Fibroblast of the conjunctiva (primary cell): Measurements from ENCODE around the gene KCNK7.

Source experiments
- DNase-seq: peaks from one replicate; pipeline ENCODE4 v3.0.0-alpha.2; 2010; ENCODE audit warnings: low read depth

The KCNK7 gene

GRCh38 chr11:65627202-65627601 is 31.6 kb upstream of the KCNK7 start:
- no peak for DNase-seq

DNA sequence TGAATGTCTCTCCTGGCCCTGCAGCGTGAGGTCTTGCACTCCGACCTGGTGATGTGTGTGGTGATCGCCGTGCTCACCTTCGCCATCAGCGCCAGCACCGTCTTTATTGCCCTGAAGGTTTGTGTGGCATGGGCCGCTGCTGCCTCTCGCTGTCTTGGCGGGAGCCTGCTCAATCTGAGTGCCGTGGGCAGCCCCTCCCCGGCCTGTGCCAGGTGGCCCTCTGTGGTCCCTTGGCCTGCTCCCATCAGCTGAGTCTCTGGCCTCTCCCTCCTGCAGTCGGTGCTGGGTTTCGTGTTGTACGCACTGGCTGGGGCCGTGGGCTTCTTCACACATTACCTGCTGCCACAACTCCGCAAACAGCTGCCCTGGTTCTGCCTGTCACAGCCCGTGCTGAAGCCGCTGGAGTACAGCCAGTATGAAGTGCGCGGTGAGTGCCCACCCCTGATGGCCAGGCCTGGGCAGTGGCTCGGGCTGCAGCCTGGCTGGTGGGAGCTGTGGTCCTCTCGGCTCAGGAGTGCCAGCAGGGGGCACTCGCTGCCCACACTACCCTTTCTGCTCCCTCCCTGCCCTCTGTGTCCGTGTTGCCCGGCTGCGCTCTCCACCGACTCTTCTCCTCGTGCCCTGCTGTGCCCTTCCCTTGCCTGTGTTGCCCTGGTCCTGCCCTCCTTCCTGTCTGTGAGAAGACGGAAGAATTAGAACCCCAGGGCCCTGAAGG is 30.2 kb upstream of the KCNK7 start:
- DNase-seq: no peak

- DNase-seq: no peak
These were observed 29.5 kb upstream of the KCNK7 start for GRCh38 chr11:65624931-65625627.

DNA sequence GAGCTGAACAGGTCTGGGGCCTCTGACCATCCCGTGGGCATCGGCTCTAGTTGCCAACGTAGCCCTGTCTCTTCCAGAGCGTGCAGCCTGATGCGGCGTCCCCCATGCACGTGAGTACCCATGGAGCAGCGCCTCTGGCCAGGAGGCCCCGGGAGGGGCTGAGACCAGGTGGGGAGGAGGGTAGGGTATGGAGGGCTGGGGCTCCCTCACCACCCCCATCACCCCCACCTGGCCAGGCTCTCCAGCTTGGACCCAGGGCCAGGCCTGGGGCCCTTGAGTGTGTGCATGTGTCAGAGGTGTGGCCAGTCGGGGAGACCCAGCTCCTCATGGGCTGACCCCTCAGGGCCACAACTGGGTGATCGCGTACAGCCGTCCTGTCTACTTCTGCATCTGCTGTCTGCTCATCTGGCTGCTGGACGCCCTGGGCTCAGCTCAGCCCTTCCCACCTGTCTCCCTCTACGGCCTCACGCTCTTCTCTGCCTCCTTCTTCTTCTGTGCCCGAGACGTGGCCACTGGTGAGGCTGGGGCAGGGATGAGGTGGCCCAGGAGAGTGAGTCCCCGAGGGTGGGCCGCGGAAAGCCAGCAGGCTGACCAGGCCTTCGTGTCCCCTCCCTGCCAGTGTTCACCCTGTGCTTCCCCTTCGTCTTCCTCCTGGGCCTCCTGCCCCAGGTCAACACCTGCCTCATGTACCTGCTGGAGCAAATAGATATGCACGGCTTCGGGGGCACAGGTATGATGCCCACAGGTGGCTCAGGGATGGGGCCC is 28.4 kb upstream of the KCNK7 start:
- DNase-seq: no peak

GRCh38 chr11:65623177-65623576 is 27.6 kb upstream of the KCNK7 start:
- DNase-seq: no peak

GRCh38 chr11:65622011-65622410 is 26.4 kb upstream of the KCNK7 start:
- DNase-seq: no peak

DNA sequence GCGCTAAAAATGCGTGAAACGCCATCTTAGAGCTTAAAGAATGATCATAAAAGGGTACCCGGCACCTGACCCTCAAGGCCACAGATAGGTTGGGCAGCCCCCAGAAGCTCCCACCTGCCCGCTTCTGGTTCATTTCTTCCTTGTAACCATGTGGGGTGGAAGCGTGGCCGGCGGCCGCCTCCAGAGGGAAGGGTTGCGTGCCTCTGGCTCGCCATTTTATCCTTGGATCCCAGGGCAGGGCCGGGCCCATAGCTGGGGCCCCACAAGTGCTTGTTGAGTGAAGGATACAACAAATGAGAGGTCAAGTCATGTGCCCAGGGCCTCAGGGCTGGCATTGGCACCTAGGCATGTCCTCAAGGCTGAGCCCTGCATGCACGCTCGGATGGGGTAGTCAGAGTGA is 25.9 kb upstream of the KCNK7 start:
- no peak for DNase-seq

- DNase-seq: no peak
These were observed 25.1 kb upstream of the KCNK7 start for GRCh38 chr11:65620666-65621065.

GRCh38 chr11:65619281-65619928 is 23.8 kb upstream of the KCNK7 start:
- no peak for DNase-seq

- DNase-seq: no peak
These were observed 23.2 kb upstream of the KCNK7 start for GRCh38 chr11:65618763-65619162.

- DNase-seq: no peak
These were observed 22.6 kb upstream of the KCNK7 start for GRCh38 chr11:65617990-65618751.

DNA sequence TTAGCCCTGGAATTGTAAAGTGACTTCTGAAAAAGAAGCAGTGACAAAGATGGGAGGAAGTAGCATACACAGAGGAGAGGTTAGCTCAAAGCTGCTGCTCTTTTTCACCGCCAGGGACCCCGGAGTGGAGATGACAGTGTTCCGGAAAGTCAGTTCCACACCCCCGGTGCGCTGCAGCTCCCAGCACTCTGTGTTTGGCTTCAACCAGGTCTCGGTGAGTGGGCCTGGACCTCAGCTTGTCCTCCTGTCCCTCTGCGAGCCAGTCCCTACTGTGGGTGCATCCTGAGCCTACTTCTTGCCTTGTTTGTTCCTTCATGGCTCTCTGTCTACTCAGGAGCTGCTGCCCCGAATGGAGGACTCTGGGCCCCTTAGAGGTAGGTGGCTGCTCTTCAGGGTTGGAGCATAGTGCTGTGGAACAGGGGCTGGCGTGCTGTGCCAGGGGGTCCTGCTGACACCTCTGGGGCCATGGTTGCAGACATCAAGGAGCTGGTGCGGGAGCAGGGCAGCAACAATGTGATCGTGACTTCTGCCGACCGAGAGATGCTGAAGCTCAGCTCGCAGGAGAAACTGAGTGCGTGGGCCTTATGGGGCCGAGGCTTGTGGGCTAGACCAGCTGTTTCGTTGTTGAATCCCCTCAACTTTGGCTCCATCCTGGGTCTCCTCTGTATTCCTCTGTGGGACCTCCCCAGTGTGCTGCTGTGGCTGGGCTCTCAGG is 21.7 kb upstream of the KCNK7 start:
- DNase-seq: no peak

- DNase-seq: no peak
These were observed 21.0 kb upstream of the KCNK7 start for GRCh38 chr11:65616575-65617001.

DNA sequence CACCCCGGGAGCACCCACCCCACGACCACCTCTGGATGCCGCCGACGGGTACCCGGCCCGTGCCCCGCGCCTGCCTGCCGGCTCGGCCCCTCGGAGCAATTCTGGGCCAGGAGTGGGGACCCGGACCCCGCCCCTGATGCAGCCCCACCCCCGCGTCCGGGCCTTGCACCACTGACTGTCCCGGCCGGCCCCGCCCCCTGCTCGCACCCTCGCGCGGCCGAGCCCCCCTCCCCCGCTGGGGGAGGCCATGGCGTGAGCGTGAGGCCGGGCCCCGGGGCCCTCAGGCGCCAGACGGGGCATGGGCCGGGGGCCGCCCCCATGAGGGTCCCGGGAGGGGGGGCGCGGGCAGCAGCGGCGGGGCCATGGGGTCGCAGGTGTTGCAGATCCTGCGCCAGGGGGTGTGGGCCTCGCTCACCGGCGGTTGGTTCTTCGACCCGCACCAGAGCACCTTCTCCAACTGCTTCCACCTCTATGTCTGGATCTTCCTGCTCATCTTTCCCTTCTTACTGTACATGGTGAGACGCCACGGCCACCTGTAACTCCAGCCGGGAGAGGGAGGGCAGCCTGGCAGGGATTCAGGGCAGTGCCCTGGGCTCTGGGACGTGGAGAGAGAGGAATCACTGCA is 20.5 kb upstream of the KCNK7 start:
- no peak for DNase-seq

DNA sequence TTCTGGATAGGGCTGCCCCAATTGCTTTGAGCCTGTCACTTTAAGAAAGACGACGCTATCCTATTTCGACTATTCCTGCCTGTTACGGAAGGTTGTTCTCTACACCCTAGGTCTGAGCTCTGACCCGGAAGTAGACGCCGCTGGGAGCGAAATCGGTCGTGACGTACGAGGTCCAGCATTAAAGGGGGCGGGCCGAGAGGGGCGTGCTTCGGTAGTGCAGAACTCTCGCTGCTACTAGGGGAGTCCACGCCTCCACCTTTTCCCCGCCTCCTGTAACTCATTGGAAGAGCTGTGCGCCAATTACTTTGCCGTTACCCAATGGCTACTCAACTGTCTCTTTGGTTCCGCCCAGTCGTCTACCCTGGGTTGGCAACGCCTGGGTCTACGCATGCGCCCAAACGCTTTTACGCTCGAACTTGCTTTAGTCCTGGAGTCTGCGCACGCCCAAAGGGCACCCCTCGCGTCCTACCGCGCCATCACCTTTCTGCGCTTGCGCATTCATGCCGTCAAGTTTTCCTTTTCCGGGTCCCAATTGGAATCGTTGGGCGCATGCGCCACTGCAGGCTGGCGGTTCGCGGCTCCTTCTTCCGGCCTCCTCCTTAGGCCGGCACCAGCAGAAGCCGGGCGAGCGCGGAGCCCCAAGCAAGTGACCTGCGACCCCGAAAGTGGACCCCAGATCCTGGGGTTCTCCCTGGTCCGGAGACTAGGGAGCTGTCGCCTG is 19.8 kb upstream of the KCNK7 start, which contains the start of gene PCNX3:
TSS of gene PCNX3 (plus strand) at position 548 of the 721 bp plus-strand sequence. CDS start 536 bp downstream, outside the sequence.
- DNase-seq: peak; percentile 100

- no peak for DNase-seq
These were observed 17.7 kb upstream of the KCNK7 start for GRCh38 chr11:65613091-65613928.

DNA sequence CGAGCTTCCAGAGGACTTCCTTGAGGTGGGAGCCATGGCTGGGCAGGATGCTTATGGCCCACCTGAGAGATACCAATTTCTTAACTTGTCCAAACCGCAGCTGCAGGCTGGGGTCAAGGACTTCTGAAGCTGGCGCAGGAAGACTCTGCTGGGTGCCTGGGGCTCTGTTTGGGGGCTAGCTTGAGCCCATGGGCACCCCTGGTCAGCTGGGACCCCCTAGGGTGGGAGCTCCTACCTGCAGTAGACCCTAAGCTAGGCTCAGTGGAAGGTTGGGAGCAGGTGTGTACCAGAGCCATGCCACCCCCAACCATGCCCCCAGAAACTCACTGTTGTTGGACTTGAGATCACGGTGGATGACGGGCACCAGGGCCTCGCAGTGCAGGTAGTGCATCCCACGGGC is 17.1 kb upstream of the KCNK7 start:
- no peak for DNase-seq

GRCh38 chr11:65611758-65612603 is 16.4 kb upstream of the KCNK7 start:
- DNase-seq: no peak
